IMR-90 (cell line): ENCODE measurements around the gene MYO1D. TPM values are rescaled to one million over a fixed set of nuclear protein-coding genes. Genes with fewer than 3 reads are reported as not detected.

ENCODE experiments used
- ATAC-seq: fragments of 200-7000 bp; cut with Tn5 transposase; 2 replicates; pipeline ENCODE4 v1.9.1; 2020; ENCODE audit warnings: low read depth, mild to moderate bottlenecking, moderate library complexity
- BruUV-seq: library from RNA; stranded (reverse); fragments of 400-500 nt; replicated peaks from 2 replicates; lab custom pipeline; 2021; lab: Mats Ljungman, UMichigan
- CTCF ChIA-PET: fragments of 300-600 bp; formaldehyde crosslinking; extraction: SDS; loops from one replicate; lab custom pipeline; 2021; ENCODE audit warnings: antibody characterized with exemption; lab: Yijun Ruan, JAX
- POLR2A ChIA-PET: fragments of 300-600 bp; sonication (Branson Sonifier 250); formaldehyde crosslinking; loops from one replicate; lab custom pipeline; 2022; ENCODE audit warnings: antibody characterized with exemption; ENCODE audit not compliant: unreplicated experiment; lab: Charles Lee
- DNase-seq: peaks from one replicate; pipeline ENCODE4 v3.0.0; 2013
- H2AFZ ChIP-seq: replicated peaks from 2 replicates; pipeline ENCODE3; 2013; ENCODE audit warnings: low read length, mild to moderate bottlenecking; ENCODE audit not compliant: poor library complexity
- H2AK5ac ChIP-seq: 2 replicates; pipeline ENCODE4 v1.6.1; 2013; ENCODE audit warnings: low read depth, low read length, inconsistent platforms
- H2AK9ac ChIP-seq: replicated peaks from 2 replicates; pipeline ENCODE3; 2013; ENCODE audit warnings: mild to moderate bottlenecking, low read depth, low read length, moderate library complexity; ENCODE audit not compliant: poor library complexity
- H2BK120ac ChIP-seq: 2 replicates; pipeline ENCODE4 v1.6.1; 2013; ENCODE audit warnings: low read depth, low read length, inconsistent platforms
- H2BK15ac ChIP-seq: 3 replicates; pipeline ENCODE4 v1.6.1; 2013; ENCODE audit warnings: low read depth, low read length, inconsistent platforms
- H2BK20ac ChIP-seq: 2 replicates; pipeline ENCODE4 v1.6.1; 2013; ENCODE audit warnings: low read depth, mild to moderate bottlenecking, inconsistent platforms, low read length, moderate library complexity
- H2BK5ac ChIP-seq: 2 replicates; pipeline ENCODE4 v1.6.1; 2013; ENCODE audit warnings: mild to moderate bottlenecking, low read depth, low read length, inconsistent platforms; ENCODE audit not compliant: poor library complexity, severe bottlenecking
- H3K14ac ChIP-seq: replicated peaks from 2 replicates; pipeline ENCODE4 v1.6.1; 2013; ENCODE audit warnings: low read depth, low read length, inconsistent platforms
- H3K18ac ChIP-seq: 2 replicates; pipeline ENCODE4 v1.6.1; 2013; ENCODE audit warnings: low read depth, low read length, control low read depth
- H3K23ac ChIP-seq: 2 replicates; pipeline ENCODE4 v1.6.1; 2013; ENCODE audit warnings: low read depth, low read length, inconsistent platforms
- H3K27ac ChIP-seq: 2 replicates; pipeline ENCODE4 v1.5.1; 2013; ENCODE audit warnings: mild to moderate bottlenecking, control low read depth, low read length; ENCODE audit not compliant: insufficient read depth
- H3K27me3 ChIP-seq: 2 replicates; pipeline ENCODE4 v1.6.1; 2013; ENCODE audit warnings: low read length; ENCODE audit not compliant: control insufficient read depth, insufficient read depth
- H3K36me3 ChIP-seq: 2 replicates; pipeline ENCODE4 v1.6.1; 2013; ENCODE audit warnings: low read length, mixed read lengths; ENCODE audit not compliant: control insufficient read depth, insufficient read depth
- H3K4ac ChIP-seq: 2 replicates; pipeline ENCODE4 v1.6.1; 2013; ENCODE audit warnings: low read depth, low read length, inconsistent platforms
- H3K4me1 ChIP-seq: 2 replicates; pipeline ENCODE4 v1.6.1; 2013; ENCODE audit warnings: low read length, mixed read lengths; ENCODE audit not compliant: control insufficient read depth, insufficient read depth
- H3K4me2 ChIP-seq: 2 replicates; pipeline ENCODE4 v1.6.1; 2013; ENCODE audit warnings: low read depth, mild to moderate bottlenecking, control low read depth, low read length, moderate library complexity
- H3K4me3 ChIP-seq: 2 replicates; pipeline ENCODE4 v1.5.1; 2013; ENCODE audit warnings: low read depth, mild to moderate bottlenecking, control low read depth, low read length, moderate library complexity; ENCODE audit not compliant: insufficient read depth
- H3K56ac ChIP-seq: 2 replicates; pipeline ENCODE4 v1.6.1; 2013; ENCODE audit warnings: low read length, inconsistent platforms; ENCODE audit not compliant: insufficient read depth; ENCODE audit errors: extremely low read depth
- H3K79me1 ChIP-seq, 2 experiments: 2 replicates each; pipeline ENCODE4 v1.6.1; 2013; ENCODE audit warnings: low read length in 2 of 2, inconsistent platforms in 1 of 2, low read depth in 1 of 2
- H3K9ac ChIP-seq: 2 replicates; pipeline ENCODE4 v1.6.1; 2013; ENCODE audit warnings: low read depth, low read length, control low read depth
- H3K9me1 ChIP-seq: 2 replicates; pipeline ENCODE4 v1.6.1; 2013; ENCODE audit warnings: low read length, inconsistent platforms; ENCODE audit not compliant: insufficient read depth
- H3K9me3 ChIP-seq: 2 replicates; pipeline ENCODE4 v1.6.1; 2013; ENCODE audit warnings: low read length; ENCODE audit not compliant: control insufficient read depth, insufficient read depth
- H4K20me1 ChIP-seq: 2 replicates; pipeline ENCODE4 v1.6.1; 2013; ENCODE audit warnings: low read length, inconsistent platforms; ENCODE audit not compliant: insufficient read depth
- H4K5ac ChIP-seq: 2 replicates; pipeline ENCODE4 v1.6.1; 2013; ENCODE audit warnings: mild to moderate bottlenecking, low read depth, low read length, control low read depth
- H4K8ac ChIP-seq, 2 experiments: 2 replicates each; pipeline ENCODE4 v1.6.1; 2013; ENCODE audit warnings: low read depth in 2 of 2, low read length in 2 of 2, control low read depth in 1 of 2, inconsistent platforms in 1 of 2
- H4K91ac ChIP-seq: 2 replicates; pipeline ENCODE4 v1.6.1; 2013; ENCODE audit warnings: low read depth, low read length, inconsistent platforms; ENCODE audit not compliant: insufficient read depth
- MXI1 ChIP-seq: IDR thresholded peaks from 2 replicates; pipeline ENCODE4 v1.6.1; 2012; ENCODE audit warnings: low read depth, mild to moderate bottlenecking, low read length, moderate library complexity, borderline replicate concordance
- WGBS, 2 experiments: methylation state at CpG; one replicate each; pipeline versions ENCODE4 v1.1.5 to v1.1.7; 2013; ENCODE audit warnings: missing lambda C conversion rate in 2 of 2; ENCODE audit not compliant: insufficient read length in 1 of 2; ENCODE audit errors: extremely low coverage in 2 of 2; 5-methylcytosine and 5-hydroxymethylcytosine counted together
- dilution Hi-C: fragments of 300-500 bp; cut with HindIII; formaldehyde crosslinking; loops from one replicate; pipeline ENCODE4 v1.14.3; 2018; ENCODE audit warnings: low sequenced_read_pairs; ENCODE audit not compliant: unreplicated experiment
- in situ Hi-C: fragments of 300-500 bp; cut with MboI; formaldehyde crosslinking; loops from 3 replicates; pipeline ENCODE4 v1.14.3; 2019; ENCODE audit warnings: low sequenced_read_pairs, inconsistent platforms, mixed read lengths
- intact Hi-C: fragments of 100-400 bp; cut with micrococcal nuclease; formaldehyde crosslinking; loops from 2 replicates; pipeline ENCODE4 v1.10.0; 2022
- polyA plus RNA-seq, 3 experiments: library from polyadenylated mRNA; depleted of rRNA; stranded (reverse); fragments of >200 nt; gene quantifications; 2 replicates each; pipeline ENCODE4 v1.2.3, GENCODE V29; 2012; ENCODE audit warnings: low replicate concordance in 1 of 3
- total RNA-seq: library from RNA; depleted of rRNA; stranded (reverse); fragments of >200 nt; gene quantifications from 2 replicates; pipeline ENCODE4 v1.2.3, GENCODE V29; 2012

Gene MYO1D
- total and polyA plus RNA-seq, 2 of the 4 experiments (the other 2 are of a cell fraction): 0.63 to 0.90 TPM

GRCh38 chr17:32566303-32566702 is 310.6 kb downstream of the MYO1D start:
- H3K4me1 ChIP-seq: no peaks in the 10 kb centered on the region
- H3K23ac ChIP-seq: no peak overlapping the region
- no peak overlapping the region for H3K18ac ChIP-seq
- H4K8ac ChIP-seq: no peak overlapping the region
- no peak overlapping the region for H3K4me2 ChIP-seq
- no peak overlapping the region for H3K4me3 ChIP-seq
- H2BK20ac ChIP-seq: no peak overlapping the region
- no peak overlapping the region for H2BK15ac ChIP-seq
- no peaks in the 10 kb centered on the region for H3K36me3 ChIP-seq
- no TSS peak for BruUV-seq
- H3K56ac ChIP-seq: no peak overlapping the region
- H4K20me1 ChIP-seq: no peaks in the 10 kb centered on the region
- no peaks in the 10 kb centered on the region for H3K9me1 ChIP-seq
- no peak overlapping the region for H2AK9ac ChIP-seq
- H3K27me3 ChIP-seq: peaks cover 4% of the 10 kb centered on the region
- no peaks in the 10 kb centered on the region for H3K79me1 ChIP-seq
- H2AFZ ChIP-seq: no peak overlapping the region
- H3K4ac ChIP-seq: no peak overlapping the region
- no peak for TF ChIP-seq MXI1
- ChIA-PET POLR2A (no interaction called here), CTCF (no interaction called here)
- H3K9me3 ChIP-seq: no peaks in the 10 kb centered on the region
- H2AK5ac ChIP-seq: no peak overlapping the region
- no peak overlapping the region for H4K91ac ChIP-seq
- intact Hi-C loops (no loop called here), dilution Hi-C loops (no loop called here), in situ Hi-C loops (no loop called here)
- ATAC-seq (no peak), DNase-seq (no peak)
- WGBS, 2 experiments: 0% methylated on average over 1 of the region's 5 CpGs; no CpG with 5 or more reads in 1 of the 2 experiments
- H3K14ac ChIP-seq: no peak overlapping the region
- no peak overlapping the region for H2BK5ac ChIP-seq
- H3K27ac ChIP-seq: no peak overlapping the region
- H3K9ac ChIP-seq: no peak overlapping the region
- no peak overlapping the region for H4K5ac ChIP-seq
- H2BK120ac ChIP-seq: no peak overlapping the region
